ENCODE measurements around the gene RALA.
A peak's percentile ranks its signal among the peaks of the same experiment; 100 is the strongest.

The RALA gene

GRCh38 chr7:39614299-39614698, 9.1 kb upstream of the RALA start:
- no peak for DNase-seq (ENCODE audit: low read depth)

- DNase-seq (ENCODE audit: low read depth), result no peak
Observed at GRCh38 chr7:39615350-39615975, 7.9 kb upstream of the RALA start.

- no peak for DNase-seq (ENCODE audit: low read depth)
Observed at GRCh38 chr7:39616138-39616537, 7.2 kb upstream of the RALA start.

- no peak for DNase-seq (ENCODE audit: low read depth)
Observed at GRCh38 chr7:39617005-39617404, 6.4 kb upstream of the RALA start.

GRCh38 chr7:39618868-39619267, 4.5 kb upstream of the RALA start:
- no peak for DNase-seq (ENCODE audit: low read depth)

GRCh38 chr7:39620486-39620885, 2.9 kb upstream of the RALA start:
- DNase-seq (ENCODE audit: low read depth), result no peak

- DNase-seq (ENCODE audit: low read depth), result peak; percentile 76
Observed at GRCh38 chr7:39621261-39621660, 2.1 kb upstream of the RALA start.

- DNase-seq (ENCODE audit: low read depth), result no peak
Observed at GRCh38 chr7:39621784-39622411, 1.5 kb upstream of the RALA start.

- DNase-seq (ENCODE audit: low read depth), result no peak
Observed at GRCh38 chr7:39622609-39623008, 763 bp upstream of the RALA start.

- no peak for DNase-seq (ENCODE audit: low read depth)
Observed at GRCh38 chr7:39623732-39624441, 515 bp downstream of the RALA start.

- DNase-seq (ENCODE audit: low read depth), result no peak
Observed at GRCh38 chr7:39624442-39624807, 1.1 kb downstream of the RALA start.

- DNase-seq (ENCODE audit: low read depth), result no peak
Observed at GRCh38 chr7:39624935-39625694, 1.7 kb downstream of the RALA start.

GRCh38 chr7:39631736-39632308, 8.4 kb downstream of the RALA start:
- DNase-seq (ENCODE audit: low read depth), result no peak

- no peak for DNase-seq (ENCODE audit: low read depth)
Observed at GRCh38 chr7:39633563-39634477, 10.4 kb downstream of the RALA start.

- DNase-seq (ENCODE audit: low read depth), result no peak
Observed at GRCh38 chr7:39634478-39634805, 11.1 kb downstream of the RALA start.

- no peak for DNase-seq (ENCODE audit: low read depth)
Observed at GRCh38 chr7:39637400-39637799, 14.0 kb downstream of the RALA start.

GRCh38 chr7:39637963-39638485, 14.7 kb downstream of the RALA start:
- DNase-seq (ENCODE audit: low read depth), result no peak

GRCh38 chr7:39642896-39643295, 19.5 kb downstream of the RALA start:
- no peak for DNase-seq (ENCODE audit: low read depth)

GRCh38 chr7:39644170-39644569, 20.8 kb downstream of the RALA start:
- DNase-seq (ENCODE audit: low read depth), result no peak

GRCh38 chr7:39645482-39646407, 22.4 kb downstream of the RALA start:
- DNase-seq (ENCODE audit: low read depth), result no peak
